Measurements from ENCODE around the gene LENG9. TPM values are rescaled to one million over a fixed set of nuclear protein-coding genes. Genes with fewer than 3 reads are reported as not detected.

Gene LENG9
- total RNA-seq, 1 experiment from 2014 or later = 6.5 TPM

Small RNA genes lying within 50 kb of the gene (small RNA-seq; reads per million reads assigned to genes)
- not detected for gene AC245884.3

Other genes starting within 250 kb of the LENG9 start
- gene LILRB3, start 240.8 kb downstream of the LENG9 start, total RNA-seq (2014; rRNA removed; shearing (Covaris generic)) = not detected in 2 replicates
- gene LILRA6, start 221.0 kb downstream of the LENG9 start, total RNA-seq (2014; rRNA removed; shearing (Covaris generic)) = not detected in 2 replicates
- gene LILRB5, start 206.5 kb downstream of the LENG9 start, total RNA-seq (2014; rRNA removed; shearing (Covaris generic)) = not detected in 2 replicates
- gene LILRB2, start 182.7 kb downstream of the LENG9 start, total RNA-seq (2014; rRNA removed; shearing (Covaris generic)) = not detected in 2 replicates
- not detected in 2 replicates for gene LILRA5, start 150.6 kb downstream of the LENG9 start, total RNA-seq (2014; rRNA removed; shearing (Covaris generic))
- not detected in 2 replicates for gene LILRA4, start 124.6 kb downstream of the LENG9 start, total RNA-seq (2014; rRNA removed; shearing (Covaris generic))
- gene LAIR1, start 98.8 kb downstream of the LENG9 start, total RNA-seq (2014; rRNA removed; shearing (Covaris generic)) = not detected in 2 replicates
- not detected in 2 replicates for gene TTYH1, start 48.3 kb downstream of the LENG9 start, total RNA-seq (2014; rRNA removed; shearing (Covaris generic))
- gene LENG8, start 14.6 kb downstream of the LENG9 start, total RNA-seq (2014; rRNA removed; shearing (Covaris generic)) = 13.9 and 20.3 TPM in 2 replicates
- 1.7 and 1.8 TPM in 2 replicates for gene CDC42EP5, start 9.5 kb upstream of the LENG9 start, total RNA-seq (2014; rRNA removed; shearing (Covaris generic))
- gene LAIR2, start 39.1 kb upstream of the LENG9 start, total RNA-seq (2014; rRNA removed; shearing (Covaris generic)) = not detected in 2 replicates
- gene LILRA2, start 110.0 kb upstream of the LENG9 start, total RNA-seq (2014; rRNA removed; shearing (Covaris generic)) = not detected in 2 replicates
- gene LILRA1, start 129.9 kb upstream of the LENG9 start, total RNA-seq (2014; rRNA removed; shearing (Covaris generic)) = not detected in 2 replicates
- gene LILRB1, start 166.7 kb upstream of the LENG9 start, total RNA-seq (2014; rRNA removed; shearing (Covaris generic)) = not detected in 2 replicates
- not detected in 2 replicates for gene LILRB4, start 199.2 kb upstream of the LENG9 start, total RNA-seq (2014; rRNA removed; shearing (Covaris generic))